Measurements from ENCODE around the gene ZDHHC4.

DNA sequence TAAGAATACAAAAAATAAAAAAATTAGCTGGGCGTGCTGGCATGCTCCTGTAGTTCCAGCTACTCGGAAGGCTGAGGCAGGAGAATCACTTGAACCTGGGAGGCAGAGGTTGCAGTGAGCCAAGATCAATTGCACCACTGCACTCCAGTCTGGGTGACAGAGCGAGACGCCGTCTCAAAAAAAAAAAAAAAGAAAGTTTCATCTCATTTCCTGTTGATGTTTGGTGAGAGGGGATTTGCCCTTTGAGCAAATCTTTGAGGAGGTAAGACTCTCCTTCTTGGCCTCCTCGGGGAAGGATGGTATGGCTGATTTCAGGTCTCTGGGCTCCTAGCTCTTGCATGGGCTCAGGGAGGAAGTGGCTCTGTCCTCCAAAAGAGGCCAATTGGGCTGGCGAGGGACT lies 22.4 kb upstream of the ZDHHC4 start:
- TF ChIP-seq, protein P1, sequence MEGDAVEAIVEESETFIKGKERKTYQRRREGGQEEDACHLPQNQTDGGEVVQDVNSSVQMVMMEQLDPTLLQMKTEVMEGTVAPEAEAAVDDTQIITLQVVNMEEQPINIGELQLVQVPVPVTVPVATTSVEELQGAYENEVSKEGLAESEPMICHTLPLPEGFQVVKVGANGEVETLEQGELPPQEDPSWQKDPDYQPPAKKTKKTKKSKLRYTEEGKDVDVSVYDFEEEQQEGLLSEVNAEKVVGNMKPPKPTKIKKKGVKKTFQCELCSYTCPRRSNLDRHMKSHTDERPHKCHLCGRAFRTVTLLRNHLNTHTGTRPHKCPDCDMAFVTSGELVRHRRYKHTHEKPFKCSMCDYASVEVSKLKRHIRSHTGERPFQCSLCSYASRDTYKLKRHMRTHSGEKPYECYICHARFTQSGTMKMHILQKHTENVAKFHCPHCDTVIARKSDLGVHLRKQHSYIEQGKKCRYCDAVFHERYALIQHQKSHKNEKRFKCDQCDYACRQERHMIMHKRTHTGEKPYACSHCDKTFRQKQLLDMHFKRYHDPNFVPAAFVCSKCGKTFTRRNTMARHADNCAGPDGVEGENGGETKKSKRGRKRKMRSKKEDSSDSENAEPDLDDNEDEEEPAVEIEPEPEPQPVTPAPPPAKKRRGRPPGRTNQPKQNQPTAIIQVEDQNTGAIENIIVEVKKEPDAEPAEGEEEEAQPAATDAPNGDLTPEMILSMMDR (IDR thresholded peaks at IDR 0.05): no peak
- no peak for TF ChIP-seq POLR2A (IDR thresholded peaks at IDR 0.05)
